Retinal pigment epithelial cell (primary cell): Measurements from ENCODE around the gene CR1L.
"Not testable (repeated sequence)": the region's sequence is repeated elsewhere in the genome, so short reads cannot be mapped to it uniquely, and the experiment has no call there.

ENCODE experiments used
- DNase-seq: peaks from one replicate; pipeline ENCODE4 v3.0.0-alpha.2; 2010; ENCODE audit warnings: low read depth
- H3K4me3 ChIP-seq: 2 replicates; pipeline ENCODE4 v1.5.1; 2011; ENCODE audit warnings: mild to moderate bottlenecking, low read length, control low read depth, moderate library complexity
- CTCF ChIP-seq: conservative IDR thresholded peaks from 2 replicates; pipeline ENCODE4 v1.5.1; 2011; ENCODE audit warnings: low read depth, low read length, control low read depth, inconsistent platforms

Gene CR1L

GRCh38 chr1:207754974-207755700, 110.2 kb downstream of the CR1L start:
- TF ChIP-seq CTCF: no peak
- no peak for DNase-seq
- no peak overlapping the region for H3K4me3 ChIP-seq

GRCh38 chr1:207755846-207756693, 111.1 kb downstream of the CR1L start:
- no peak overlapping the region for H3K4me3 ChIP-seq
- DNase-seq: no peak
- TF ChIP-seq CTCF: no peak

GRCh38 chr1:207762622-207763021, 117.7 kb downstream of the CR1L start:
- no peak overlapping the region for H3K4me3 ChIP-seq
- no peak for DNase-seq

GRCh38 chr1:207763091-207763490, 118.2 kb downstream of the CR1L start:
- no peak for DNase-seq
- H3K4me3 ChIP-seq: no peak overlapping the region
- TF ChIP-seq CTCF: no peak

More at GRCh38 chr1:207762622-207763021, 117.7 kb downstream of the CR1L start:
- TF ChIP-seq CTCF: no peak

- TF ChIP-seq CTCF: no peak
- H3K4me3 ChIP-seq: no peak overlapping the region
- no peak for DNase-seq
These were observed 119.0 kb downstream of the CR1L start for GRCh38 chr1:207763972-207764371.

- H3K4me3 ChIP-seq: no peak overlapping the region
- no peak for TF ChIP-seq CTCF
- DNase-seq: no peak
These were observed 121.6 kb downstream of the CR1L start for GRCh38 chr1:207766569-207766968.

- not testable (repeated sequence) for DNase-seq, H3K4me3 ChIP-seq
These were observed 125.6 kb downstream of the CR1L start for GRCh38 chr1:207770514-207770913.
